Adipose tissue (tissue), 3 donors: ENCODE results near the gene CACNA2D2. TPM values are rescaled to one million over a fixed set of nuclear protein-coding genes. Genes with fewer than 3 reads are reported as not detected.
"Not testable (repeated sequence)": the region's sequence is repeated elsewhere in the genome, so short reads cannot be mapped to it uniquely, and the experiment has no call there.

Source experiments
- H3K27ac ChIP-seq: one replicate; pipeline ENCODE4 v1.5.1; 2013; ENCODE audit warnings: low read depth, low read length
- WGBS, 3 donors: extraction: QIAGEN DNeasy Blood & Tissue Kit; methylation state at CpG; one replicate each; pipeline ENCODE4 v1.1.7; 2013; 5-methylcytosine and 5-hydroxymethylcytosine counted together
- polyA plus RNA-seq, 3 donors: library from polyadenylated mRNA; stranded (reverse); fragments of 200-250 nt; gene quantifications; one replicate each; pipeline ENCODE4 v1.2.3, GENCODE V29; 2013
- donor health status: healthy with polysubstance abuse.
- donor health status: Bipolar disorder and iron deficiency.
- donor health status: healthy.

CACNA2D2 gene
- polyA plus RNA-seq, 3 donors: 0.56 to 1.7 (median 0.68) TPM

DNA sequence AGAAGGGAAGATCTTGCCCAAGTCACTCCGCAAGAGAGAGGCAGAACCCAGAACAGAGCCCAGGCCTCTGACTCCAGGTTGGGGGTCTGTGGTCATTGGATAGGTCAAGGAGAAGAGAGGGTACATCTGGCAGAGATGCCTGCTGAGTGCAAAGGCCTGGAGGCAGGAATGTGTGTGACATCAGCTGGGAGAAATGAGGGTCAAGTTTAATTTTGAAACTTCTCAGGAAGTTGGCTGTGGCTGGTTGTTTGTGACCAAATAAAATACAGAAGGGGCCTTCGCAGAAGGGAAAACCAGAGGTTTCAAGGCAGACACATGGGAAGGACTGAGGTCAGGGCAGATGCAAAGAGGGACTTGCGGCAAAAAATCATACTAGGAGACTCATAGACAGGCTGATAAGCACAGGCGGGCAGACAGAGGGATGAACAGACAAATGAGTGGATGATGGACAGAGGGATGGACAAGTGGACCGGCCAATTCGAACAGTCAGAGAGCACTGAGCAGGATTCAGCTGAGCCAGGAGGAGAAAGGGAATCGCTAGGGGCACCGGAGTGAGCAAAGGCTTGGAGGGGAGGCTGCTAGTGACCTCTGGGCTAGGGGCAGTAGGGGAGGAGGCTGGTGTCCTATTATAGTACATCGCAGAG lies 28.8 kb upstream of the CACNA2D2 start:
- WGBS, 3 donors: 81 to 84% (median 81%) methylated on average over 9 of the region's 9 CpGs
- no peak overlapping the region for H3K27ac ChIP-seq

DNA sequence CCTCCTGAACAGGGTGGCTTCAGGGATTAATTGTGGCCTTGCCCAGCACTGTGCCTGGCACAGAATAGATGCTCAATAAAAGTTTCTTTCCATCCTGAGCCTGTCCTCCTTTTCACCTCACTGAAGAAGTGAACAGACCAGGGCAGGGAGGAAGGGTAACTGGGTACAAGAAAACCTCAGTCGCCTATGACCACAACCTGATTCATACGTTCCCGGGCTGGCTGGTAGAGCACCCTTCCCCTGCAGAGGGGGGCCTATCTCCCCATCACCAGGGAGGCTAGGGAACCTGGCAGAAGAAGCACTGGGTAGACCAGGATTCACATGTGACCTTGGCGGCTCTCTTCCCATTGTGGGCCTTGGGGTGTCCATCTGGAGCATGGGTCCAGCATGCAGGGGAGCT lies 27.8 kb upstream of the CACNA2D2 start:
- H3K27ac ChIP-seq: no peak overlapping the region
- 90 to 94% (median 90%) methylated on average over 4 of the region's 4 CpGs for WGBS, 3 donors

DNA sequence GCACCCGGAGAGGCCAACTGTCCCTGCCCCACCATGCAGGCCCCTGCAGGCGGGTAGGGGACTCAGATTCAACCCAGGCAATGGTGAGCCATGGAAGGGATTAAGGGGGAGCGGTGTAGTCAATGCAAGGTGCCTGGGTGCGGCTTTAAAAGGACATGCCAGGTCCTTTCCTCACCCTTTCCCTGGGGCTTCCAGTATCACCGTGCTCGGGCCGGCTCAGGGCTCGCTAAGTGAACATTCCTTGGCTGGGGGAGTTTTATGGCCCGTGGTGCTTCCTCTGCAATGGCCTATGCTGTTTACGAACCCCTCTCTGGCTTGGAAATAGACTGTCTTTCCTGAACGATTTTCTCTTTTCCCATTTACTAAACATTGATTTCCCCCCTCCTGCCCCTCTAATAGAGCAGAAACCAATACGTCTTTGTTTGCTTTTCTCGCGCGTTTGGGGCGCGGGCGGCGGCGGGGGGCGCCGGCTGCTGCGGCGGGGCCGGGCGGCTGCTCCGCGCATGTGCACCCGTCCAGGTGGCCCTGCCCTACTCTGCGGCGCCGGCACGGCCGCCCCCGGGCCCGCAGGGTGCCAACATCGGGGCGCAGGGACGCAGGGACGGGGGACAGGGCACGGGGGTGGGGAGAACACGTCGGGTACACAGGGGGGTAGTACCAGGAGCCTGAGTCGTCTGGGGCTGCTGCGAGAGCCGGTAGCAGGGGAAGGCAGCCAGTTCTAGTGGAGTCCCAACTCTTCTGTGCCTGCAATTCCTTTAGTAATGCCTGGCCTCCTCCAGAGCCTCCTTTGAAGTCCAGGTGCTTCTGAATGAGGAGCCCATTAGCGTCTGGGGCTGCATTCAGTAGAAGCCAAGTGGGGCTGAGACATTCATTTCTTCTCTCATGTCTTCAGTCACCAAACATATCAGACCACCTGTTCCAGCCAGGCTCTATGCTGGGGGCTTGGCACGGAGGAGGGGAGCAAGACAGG lies 26.9 kb upstream of the CACNA2D2 start:
- no peak overlapping the region for H3K27ac ChIP-seq
- 16 to 26% (median 22%) methylated on average over 45 to 48 of the region's 48 CpGs for WGBS, 3 donors

DNA sequence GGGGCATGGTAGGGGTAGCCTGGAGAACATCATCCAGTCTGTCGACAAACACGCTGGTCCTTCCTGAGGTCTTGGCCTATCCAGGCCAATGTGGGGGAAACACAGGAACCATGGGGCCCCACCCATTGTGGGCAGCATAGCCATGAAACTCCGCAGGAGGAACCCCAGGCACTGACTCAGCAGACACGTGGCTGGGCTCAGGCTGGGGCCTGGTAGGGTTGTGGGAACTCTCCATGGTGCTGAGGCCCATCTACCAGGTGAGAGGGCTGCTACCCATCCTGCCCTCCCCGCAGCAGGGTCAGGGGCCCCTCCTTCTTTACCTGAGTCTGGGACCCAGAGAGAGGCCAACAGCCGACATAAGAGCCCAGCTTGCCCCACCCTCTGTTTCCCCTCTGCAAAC lies 22.6 kb upstream of the CACNA2D2 start:
- WGBS, 3 donors: 30 to 61% (median 31%) methylated on average over 6 of the region's 6 CpGs
- no peak overlapping the region for H3K27ac ChIP-seq

DNA sequence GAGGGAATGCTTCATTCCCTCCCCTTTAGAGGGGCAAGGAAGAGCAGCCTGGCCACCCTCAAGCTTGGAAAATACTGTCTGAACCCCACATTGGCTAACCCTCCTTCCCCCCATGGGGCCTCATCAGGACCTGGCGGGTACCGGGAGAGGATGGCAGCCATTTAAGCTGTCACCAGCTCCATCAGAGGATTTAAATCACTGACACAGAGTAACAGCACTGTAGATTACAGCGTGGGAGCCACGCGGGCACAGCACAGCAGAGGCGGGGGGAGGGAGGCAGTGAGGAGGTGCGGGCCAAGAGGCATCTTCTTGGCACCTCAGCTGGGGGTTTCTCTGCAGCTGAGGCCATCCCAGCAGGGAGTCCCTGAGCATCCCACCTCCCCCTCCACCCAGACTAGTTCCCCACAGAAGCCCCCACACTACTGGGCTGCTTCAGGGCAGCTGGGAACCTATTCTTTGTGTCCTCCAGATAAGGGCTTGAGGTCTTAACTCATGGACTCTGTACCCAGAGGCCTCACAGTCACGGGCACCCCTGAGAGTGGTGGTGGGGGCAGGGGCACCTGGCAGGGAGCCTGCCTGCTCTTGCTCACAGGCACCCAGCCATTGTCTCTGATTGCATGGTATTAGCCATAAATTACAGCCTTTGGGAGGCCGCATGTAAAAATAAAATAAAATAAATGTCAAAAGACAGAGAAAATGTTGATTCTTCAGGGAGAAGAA lies 21.9 kb upstream of the CACNA2D2 start:
- 63 to 79% (median 73%) methylated on average over 9 of the region's 9 CpGs for WGBS, 3 donors
- no peak overlapping the region for H3K27ac ChIP-seq

DNA sequence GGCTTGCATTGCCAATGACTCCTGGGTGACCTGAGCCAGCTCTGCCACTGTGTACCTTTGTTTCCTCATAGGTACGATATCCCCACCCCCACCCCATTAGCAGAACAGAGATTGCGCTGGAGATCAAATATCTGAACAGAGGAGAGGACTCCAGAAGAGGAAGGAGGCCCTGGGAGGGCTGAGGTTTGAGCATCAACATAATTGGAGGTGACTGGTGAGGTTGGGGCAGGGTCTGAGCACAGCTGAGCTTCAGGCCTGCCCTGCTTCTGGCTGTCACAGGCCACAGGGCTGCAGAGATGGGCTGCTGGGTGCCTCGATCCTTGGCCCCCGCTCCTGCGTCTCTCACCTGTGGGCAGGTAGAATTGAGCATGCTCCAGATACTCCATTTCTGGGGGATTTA lies 21.3 kb upstream of the CACNA2D2 start:
- no peak overlapping the region for H3K27ac ChIP-seq

GRCh38 chr3:50523279-50523811 lies 19.9 kb upstream of the CACNA2D2 start:
- H3K27ac ChIP-seq: no peak overlapping the region
- 71 to 80% (median 72%) methylated on average over 9 of the region's 9 CpGs for WGBS, 3 donors

More for the DNA sequence above, 21.3 kb upstream of the CACNA2D2 start:
- WGBS, 3 donors: 83 to 84% (median 83%) methylated on average over 5 of the region's 5 CpGs

- WGBS, 3 donors: 66 to 87% (median 84%) methylated on average over 5 of the region's 5 CpGs
- H3K27ac ChIP-seq: no peak overlapping the region
These were observed 18.1 kb upstream of the CACNA2D2 start for GRCh38 chr3:50521572-50521971.

DNA sequence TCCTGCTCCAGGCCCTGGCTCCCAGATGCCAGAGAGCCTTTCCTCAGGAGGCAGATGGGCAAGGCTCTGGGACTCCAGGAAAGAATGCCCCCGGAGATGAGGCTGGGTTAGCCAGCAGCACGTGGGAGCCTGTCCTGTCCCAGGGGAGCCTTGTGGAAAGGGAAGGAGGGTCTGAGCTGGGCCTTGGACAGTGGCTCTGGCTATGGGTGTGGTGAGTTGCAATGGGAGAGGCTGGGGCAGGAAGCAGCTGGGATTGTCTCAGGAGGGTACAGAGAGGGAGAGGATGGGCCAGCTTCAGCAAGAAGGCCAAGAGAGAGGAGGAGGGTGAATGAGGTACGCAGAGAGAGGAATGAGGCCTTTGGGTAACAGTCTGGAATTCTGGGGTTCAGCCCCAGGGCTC lies 17.4 kb upstream of the CACNA2D2 start:
- 52 to 66% (median 65%) methylated on average over 3 of the region's 3 CpGs for WGBS, 3 donors
- H3K27ac ChIP-seq: no peak overlapping the region

GRCh38 chr3:50519471-50520089 lies 16.1 kb upstream of the CACNA2D2 start:
- WGBS, 3 donors: 16 to 23% (median 18%) methylated on average over 7 of the region's 7 CpGs
- no peak overlapping the region for H3K27ac ChIP-seq

- H3K27ac ChIP-seq: no peak overlapping the region
- WGBS, 3 donors: 86 to 91% (median 89%) methylated on average over 7 of the region's 7 CpGs
These were observed 15.0 kb upstream of the CACNA2D2 start for GRCh38 chr3:50518436-50518835.

GRCh38 chr3:50517721-50518206 lies 14.3 kb upstream of the CACNA2D2 start:
- no peak overlapping the region for H3K27ac ChIP-seq
- WGBS, 3 donors: 88 to 93% (median 89%) methylated on average over 4 of the region's 4 CpGs

- WGBS, 3 donors: 78 to 87% (median 78%) methylated on average over 4 of the region's 4 CpGs
- no peak overlapping the region for H3K27ac ChIP-seq
These were observed 13.0 kb upstream of the CACNA2D2 start for GRCh38 chr3:50516440-50516871.

GRCh38 chr3:50515565-50516439 lies 12.4 kb upstream of the CACNA2D2 start:
- WGBS, 3 donors: 10 to 50% (median 10%) methylated on average over 22 of the region's 22 CpGs
- no peak overlapping the region for H3K27ac ChIP-seq

DNA sequence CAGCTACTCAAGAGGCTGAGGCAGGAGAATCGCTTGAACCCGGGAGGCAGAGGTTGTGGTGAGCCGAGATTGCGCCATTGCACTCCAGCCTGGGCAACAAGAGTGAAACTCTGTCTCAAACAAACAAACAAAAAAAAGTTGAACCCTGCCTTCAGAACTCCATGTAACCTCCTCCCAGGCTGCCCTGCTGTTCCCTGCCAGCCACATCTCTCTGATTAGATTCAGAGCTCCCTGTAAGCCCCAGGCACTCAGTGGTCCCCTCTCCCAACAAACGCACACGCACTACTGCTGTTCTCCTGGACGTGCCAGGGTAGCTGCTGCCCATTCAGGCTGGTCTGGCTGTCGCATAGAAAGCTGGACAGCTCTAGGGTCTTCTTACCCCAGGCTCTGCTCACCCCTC lies 9.5 kb upstream of the CACNA2D2 start:
- 82 to 86% (median 83%) methylated on average over 8 of the region's 8 CpGs for WGBS, 3 donors

GRCh38 chr3:50512131-50512530 lies 8.7 kb upstream of the CACNA2D2 start:
- 86 to 92% (median 89%) methylated on average over 3 of the region's 3 CpGs for WGBS, 3 donors
- H3K27ac ChIP-seq: no peak overlapping the region

More for the DNA sequence above, 9.5 kb upstream of the CACNA2D2 start:
- not testable (repeated sequence) for H3K27ac ChIP-seq

DNA sequence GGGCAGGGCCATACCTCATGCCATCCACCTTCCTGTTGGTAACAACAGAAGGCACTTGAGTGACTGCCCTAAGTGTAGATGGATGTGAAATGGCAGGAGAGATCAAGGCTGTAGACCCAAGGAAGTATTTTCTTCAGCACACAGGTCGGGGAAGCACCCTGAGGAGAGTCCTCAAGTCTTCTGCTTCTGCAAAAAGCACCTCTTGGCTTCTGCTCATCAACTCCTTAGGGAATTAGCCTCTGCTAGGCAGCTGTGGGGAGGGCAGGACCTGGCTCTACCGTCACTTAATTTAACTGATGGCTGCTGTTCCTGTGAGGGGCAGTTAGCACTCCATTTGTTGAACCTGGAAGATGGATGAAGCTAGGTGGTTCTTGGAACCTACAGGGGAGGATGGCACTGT lies 6.9 kb upstream of the CACNA2D2 start:
- WGBS, 3 donors: 72 to 84% (median 76%) methylated on average over 2 of the region's 2 CpGs
- no peak overlapping the region for H3K27ac ChIP-seq
